Retina (tissue), 1 donor: Measurements from ENCODE around the gene NPS.
A peak's percentile ranks its signal among the peaks of the same experiment; 100 is the strongest.

Source experiments
- DNase-seq: peaks from one replicate; pipeline ENCODE4 v3.0.0-alpha.2; 2016

NPS gene

GRCh38 chr10:127563718-127564553 is 14.8 kb downstream of the NPS start:
- no peak for DNase-seq

GRCh38 chr10:127564644-127565043 is 15.5 kb downstream of the NPS start:
- DNase-seq, result no peak

GRCh38 chr10:127565583-127565982 is 16.5 kb downstream of the NPS start:
- DNase-seq, result no peak

- DNase-seq, result no peak
Measured at GRCh38 chr10:127569210-127569609, 20.1 kb downstream of the NPS start.

- DNase-seq, result no peak
Measured at GRCh38 chr10:127570036-127570435, 20.9 kb downstream of the NPS start.

GRCh38 chr10:127571386-127571785 is 22.3 kb downstream of the NPS start:
- DNase-seq, result no peak

GRCh38 chr10:127576051-127576450 is 26.9 kb downstream of the NPS start:
- DNase-seq, result no peak

GRCh38 chr10:127576740-127577161 is 27.6 kb downstream of the NPS start:
- no peak for DNase-seq

GRCh38 chr10:127577376-127578258 is 28.5 kb downstream of the NPS start:
- peak; percentile 14 for DNase-seq

- no peak for DNase-seq
Measured at GRCh38 chr10:127578259-127578960, 29.3 kb downstream of the NPS start.

- no peak for DNase-seq
Measured at GRCh38 chr10:127578961-127579305, 29.8 kb downstream of the NPS start.

GRCh38 chr10:127579640-127580039 is 30.5 kb downstream of the NPS start:
- DNase-seq, result no peak

GRCh38 chr10:127580822-127581221 is 31.7 kb downstream of the NPS start:
- DNase-seq, result peak; percentile 22

- no peak for DNase-seq
Measured at GRCh38 chr10:127585519-127586023, 36.5 kb downstream of the NPS start.

GRCh38 chr10:127587668-127588365 is 38.7 kb downstream of the NPS start:
- DNase-seq, result no peak

GRCh38 chr10:127592586-127592985 is 43.5 kb downstream of the NPS start:
- no peak for DNase-seq

- peak; percentile 15 for DNase-seq
Measured at GRCh38 chr10:127600479-127600878, 51.4 kb downstream of the NPS start.
